Right lobe of liver (tissue), 6 donors: ENCODE data around the gene GPR158. TPM values are rescaled to one million over a fixed set of nuclear protein-coding genes. Genes with fewer than 3 reads are reported as not detected.

Experiments
- ATAC-seq, 4 donors: fragments of 200-7000 bp; cut with Tn5 transposase; one replicate each; pipeline ENCODE4 v1.9.1; 2020; ENCODE audit warnings: mild to moderate bottlenecking in 4 of 4, moderate library complexity in 4 of 4
- DNase-seq, 3 donors: peaks; one replicate each; pipeline ENCODE4 v3.0.0-alpha.2; 2020
- H3K27ac ChIP-seq, 3 donors: fragments of 200-600 bp; one replicate each; pipeline ENCODE4 v1.8.0; 2022
- H3K27me3 ChIP-seq, 2 donors: fragments of 200-600 bp; one replicate each; pipeline ENCODE4 v1.8.0; 2022
- H3K36me3 ChIP-seq, 4 donors: fragments of 200-600 bp; sonication (generic) in 1 of 4; one replicate each; pipeline versions ENCODE4 v1.5.1 to v1.8.0; 2017 to 2022; ENCODE audit warnings: control low read depth in 1 of 4
- H3K4me1 ChIP-seq, 4 donors: fragments of 200-600 bp; sonication (generic) in 1 of 4; one replicate each; pipeline versions ENCODE4 v1.5.1 to v1.8.0; 2017 to 2022; ENCODE audit warnings: control low read depth in 1 of 4
- H3K4me3 ChIP-seq, 3 donors: fragments of 200-600 bp; one replicate each; pipeline ENCODE4 v1.8.0; 2022
- H3K9me3 ChIP-seq, 4 donors: fragments of 200-600 bp; sonication (generic) in 1 of 4; one replicate each; pipeline versions ENCODE4 v1.5.1 to v1.8.0; 2017 to 2022; ENCODE audit warnings: control low read depth in 1 of 4
- POLR2A ChIP-seq: fragments of 450-650 bp; IDR thresholded peaks from one replicate; pipeline ENCODE4 v1.6.1; 2017; ENCODE audit warnings: antibody characterized with exemption, mild to moderate bottlenecking
- WGBS: methylation state at CpG from one replicate; pipeline ENCODE4 v1.1.6; 2018; ENCODE audit warnings: low coverage, low lambda C conversion rate; ENCODE audit not compliant: insufficient coverage; ENCODE audit errors: missing lambda C conversion rate; 5-methylcytosine and 5-hydroxymethylcytosine counted together
- intact Hi-C, 2 donors: fragments of 100-400 bp; cut with DNase I; formaldehyde crosslinking; loops; one replicate each; pipeline versions ENCODE4 v1.11.2 to v1.14.1; 2022
- total RNA-seq, 6 experiments: library from RNA; depleted of rRNA in 2 of 6; stranded (reverse); fragments of >200 nt in 2 of 6; fragmentation: NEBNext Ultra II Directional in 3 of 6; extraction: Animal tissue kit (Norgen Biotek cat#: 25700) in 3 of 6; gene quantifications; one replicate each; pipeline versions ENCODE4 v1.1.0 to v1.2.4, GENCODE V29; 2016 to 2023
- TF ChIP-seq, protein P1 (sequence below), 4 donors: fragments of 200-600 bp in 3 of 4; fragments of 450-650 bp in 1 of 4; IDR thresholded peaks; one replicate each; pipeline versions ENCODE4 v1.5.1 to v1.8.0; 2016 to 2022; ENCODE audit warnings: antibody characterized with exemption in 4 of 4, mild to moderate bottlenecking in 2 of 4
- donor health status: DM: no; HTN: yes; CAD: no.
- donor health status: DM: no; HTN: no; CAD: no.
- donor health status: DM: no; HTN: no; CAD: no.
- donor health status: DM: no; HTN: yes; CAD: no.
- donor health status: DM: no; HTN: yes; CAD: no.

The GPR158 gene
- total RNA-seq, 6 experiments from 2014 or later = 0.04 to 0.14 TPM; not detected in 4

DNA sequence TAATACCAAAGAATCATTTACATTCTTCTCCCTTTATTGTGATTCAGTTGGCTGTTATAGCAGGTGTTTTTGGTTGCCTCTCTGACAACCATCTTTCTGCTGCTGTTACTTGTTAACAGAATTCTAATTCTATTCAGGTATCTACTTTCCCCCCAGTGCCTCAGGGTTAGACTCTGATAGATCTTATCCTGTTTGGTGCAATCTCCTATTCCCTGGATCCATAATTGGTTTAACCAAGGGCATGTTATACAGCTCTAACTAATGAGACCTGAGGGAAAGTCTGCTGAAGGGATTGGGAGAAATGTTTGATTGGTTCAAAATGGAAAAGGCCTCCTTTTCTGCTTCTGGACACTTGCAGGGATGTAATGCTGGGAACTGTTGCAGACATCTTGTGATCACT is 161.5 kb downstream of the GPR158 start:
- H3K4me1 ChIP-seq = no peaks in the 10 kb centered on the region
- intact Hi-C loops = no loop called here
- H3K9me3 ChIP-seq = no peaks in the 10 kb centered on the region
- TF ChIP-seq, protein P1, sequence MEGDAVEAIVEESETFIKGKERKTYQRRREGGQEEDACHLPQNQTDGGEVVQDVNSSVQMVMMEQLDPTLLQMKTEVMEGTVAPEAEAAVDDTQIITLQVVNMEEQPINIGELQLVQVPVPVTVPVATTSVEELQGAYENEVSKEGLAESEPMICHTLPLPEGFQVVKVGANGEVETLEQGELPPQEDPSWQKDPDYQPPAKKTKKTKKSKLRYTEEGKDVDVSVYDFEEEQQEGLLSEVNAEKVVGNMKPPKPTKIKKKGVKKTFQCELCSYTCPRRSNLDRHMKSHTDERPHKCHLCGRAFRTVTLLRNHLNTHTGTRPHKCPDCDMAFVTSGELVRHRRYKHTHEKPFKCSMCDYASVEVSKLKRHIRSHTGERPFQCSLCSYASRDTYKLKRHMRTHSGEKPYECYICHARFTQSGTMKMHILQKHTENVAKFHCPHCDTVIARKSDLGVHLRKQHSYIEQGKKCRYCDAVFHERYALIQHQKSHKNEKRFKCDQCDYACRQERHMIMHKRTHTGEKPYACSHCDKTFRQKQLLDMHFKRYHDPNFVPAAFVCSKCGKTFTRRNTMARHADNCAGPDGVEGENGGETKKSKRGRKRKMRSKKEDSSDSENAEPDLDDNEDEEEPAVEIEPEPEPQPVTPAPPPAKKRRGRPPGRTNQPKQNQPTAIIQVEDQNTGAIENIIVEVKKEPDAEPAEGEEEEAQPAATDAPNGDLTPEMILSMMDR (IDR thresholded peaks at IDR 0.05) = no peak
- TF ChIP-seq POLR2A = no peak
- no peaks in the 10 kb centered on the region for H3K27me3 ChIP-seq
- ATAC-seq (no peak), DNase-seq (no peak)
- no peak overlapping the region for H3K4me3 ChIP-seq
- H3K36me3 ChIP-seq = no peaks in the 10 kb centered on the region
- no peak overlapping the region for H3K27ac ChIP-seq

DNA sequence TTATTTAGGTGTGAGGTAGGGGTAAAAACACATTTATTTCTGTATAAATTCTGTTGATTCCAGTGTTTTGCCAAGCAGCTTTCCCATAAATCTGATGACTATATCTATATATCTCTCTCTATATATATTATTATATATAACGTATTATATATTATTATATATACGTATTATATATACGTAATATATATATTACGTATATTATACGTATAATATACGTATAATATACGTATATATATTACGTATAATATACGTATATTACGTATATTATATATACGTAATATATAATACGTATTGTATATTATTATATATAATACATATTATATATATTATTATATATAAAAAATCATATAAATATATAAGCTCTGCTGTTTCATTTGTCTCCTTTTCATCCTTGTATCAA is 163.5 kb downstream of the GPR158 start:
- H3K4me1 ChIP-seq = no peaks in the 10 kb centered on the region
- H3K36me3 ChIP-seq = no peaks in the 10 kb centered on the region
- WGBS = 77% methylated on average over 12 of the region's 12 CpGs
- intact Hi-C loops = no loop called here
- no peak for ATAC-seq
- H3K4me3 ChIP-seq = no peak overlapping the region
- DNase-seq = no peak
- H3K27me3 ChIP-seq = no peaks in the 10 kb centered on the region
- H3K9me3 ChIP-seq = no peaks in the 10 kb centered on the region
- TF ChIP-seq, protein P1 (IDR thresholded peaks at IDR 0.05) = no peak
- TF ChIP-seq POLR2A = no peak
- no peak overlapping the region for H3K27ac ChIP-seq

DNA sequence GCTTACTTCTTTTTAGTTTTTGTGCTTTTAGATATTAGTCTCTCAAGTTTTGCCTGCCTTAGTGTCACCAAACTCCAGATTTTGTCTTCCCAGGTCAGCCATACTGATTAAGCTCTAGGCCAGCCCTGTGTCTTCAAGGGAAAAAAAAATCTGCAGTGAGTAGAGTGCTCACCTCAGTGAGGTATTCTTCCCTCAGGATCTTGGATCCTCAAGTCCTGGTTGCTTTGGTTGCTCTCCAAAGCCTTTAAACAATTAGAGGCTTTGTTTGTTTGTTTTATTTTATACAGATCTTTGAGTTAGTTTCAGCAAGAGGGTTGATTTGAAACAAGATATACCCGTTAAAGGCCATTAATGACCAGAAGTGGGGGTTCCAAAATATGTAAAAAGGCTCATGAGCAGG is 165.2 kb downstream of the GPR158 start:
- Histone ChIP-seq H3K4me1 (no peaks in the 10 kb centered on the region), H3K4me3 (no peak overlapping the region), H3K9me3 (no peaks in the 10 kb centered on the region), H3K27me3 (no peaks in the 10 kb centered on the region), H3K36me3 (no peaks in the 10 kb centered on the region), H3K27ac (no peak overlapping the region)
- 33% methylated on average over 1 of the region's 1 CpG for WGBS
- TF ChIP-seq, protein P1 (IDR thresholded peaks at IDR 0.05) = no peak
- TF ChIP-seq POLR2A = no peak
- ATAC-seq = no peak
- no peak for DNase-seq
- intact Hi-C loops = no loop called here

DNA sequence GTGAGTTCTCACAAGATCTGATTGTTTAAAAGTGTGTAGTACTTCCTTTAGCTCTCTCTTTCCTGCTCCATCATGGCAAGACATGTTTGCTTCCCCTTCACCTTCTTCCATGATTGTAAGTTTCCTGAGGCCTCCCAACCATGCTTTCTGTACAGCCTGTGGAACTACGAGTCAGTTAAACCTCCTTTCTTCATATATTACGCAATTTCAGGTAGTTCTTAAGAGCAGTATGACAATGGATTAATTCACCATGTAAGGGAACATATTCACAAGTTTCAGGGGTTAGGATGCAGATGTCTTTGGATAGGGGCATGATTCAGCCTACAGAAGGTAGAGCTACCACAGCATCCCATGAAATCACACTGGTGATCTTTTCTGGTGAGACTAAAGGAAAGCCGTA is 174.7 kb downstream of the GPR158 start:
- intact Hi-C loops = no loop called here
- H3K4me1 ChIP-seq = no peaks in the 10 kb centered on the region
- DNase-seq (no peak), ATAC-seq (no peak)
- no peaks in the 10 kb centered on the region for H3K9me3 ChIP-seq
- WGBS = 47% methylated on average over 3 of the region's 3 CpGs
- H3K4me3 ChIP-seq = no peak overlapping the region
- no peak for TF ChIP-seq POLR2A
- TF ChIP-seq, protein P1 (IDR thresholded peaks at IDR 0.05) = no peak
- no peaks in the 10 kb centered on the region for H3K27me3 ChIP-seq
- no peak overlapping the region for H3K27ac ChIP-seq
- no peaks in the 10 kb centered on the region for H3K36me3 ChIP-seq

DNA sequence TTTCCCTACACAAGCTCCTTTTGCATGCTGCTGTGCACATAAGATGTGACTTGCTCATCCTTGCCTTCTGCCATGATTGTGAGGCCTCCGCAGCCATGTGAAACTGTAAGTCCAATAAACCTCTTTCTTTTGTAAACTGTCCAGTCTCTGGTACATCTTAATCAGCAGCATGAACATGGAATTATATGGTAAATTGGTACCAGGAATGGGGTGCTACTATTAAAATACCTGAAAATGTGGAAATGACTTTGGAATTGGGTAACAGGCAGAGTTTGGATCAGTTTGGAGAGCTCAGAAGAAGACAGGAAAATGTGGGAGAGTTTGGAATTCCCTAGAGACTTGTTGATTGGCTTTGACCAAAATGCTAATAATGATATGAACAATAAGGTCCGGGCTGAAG is 181.8 kb downstream of the GPR158 start:
- Histone ChIP-seq H3K36me3 (no peaks in the 10 kb centered on the region), H3K27me3 (no peaks in the 10 kb centered on the region), H3K9me3 (no peaks in the 10 kb centered on the region), H3K27ac (no peak overlapping the region), H3K4me3 (no peak overlapping the region), H3K4me1 (no peaks in the 10 kb centered on the region)
- TF ChIP-seq POLR2A = no peak
- TF ChIP-seq, protein P1 (IDR thresholded peaks at IDR 0.05) = no peak
- DNase-seq = no peak
- intact Hi-C loops = no loop called here
- WGBS = 65% methylated on average over 2 of the region's 2 CpGs
- ATAC-seq = no peak
